Astrocyte of the cerebellum (primary cell): ENCODE results near the gene STAB2.

Source experiments
- DNase-seq: peaks from one replicate; pipeline ENCODE4 v3.0.0-alpha.2; 2011; ENCODE audit warnings: low read depth
- H3K4me3 ChIP-seq: 2 replicates; pipeline ENCODE4 v1.5.1; 2011; ENCODE audit warnings: mild to moderate bottlenecking, low read depth, low read length, moderate library complexity
- in situ Hi-C: cut with HindIII; loops from 2 replicates; pipeline ENCODE4 v1.10.0; 2017; ENCODE audit warnings: low sequenced_read_pairs
- TF ChIP-seq, protein P1 (sequence below): IDR thresholded peaks from 2 replicates; pipeline ENCODE4 v1.5.1; 2012; ENCODE audit warnings: low read length, low read depth, moderate library complexity, mild to moderate bottlenecking; ENCODE audit errors: missing control alignments

Gene STAB2, protein sequence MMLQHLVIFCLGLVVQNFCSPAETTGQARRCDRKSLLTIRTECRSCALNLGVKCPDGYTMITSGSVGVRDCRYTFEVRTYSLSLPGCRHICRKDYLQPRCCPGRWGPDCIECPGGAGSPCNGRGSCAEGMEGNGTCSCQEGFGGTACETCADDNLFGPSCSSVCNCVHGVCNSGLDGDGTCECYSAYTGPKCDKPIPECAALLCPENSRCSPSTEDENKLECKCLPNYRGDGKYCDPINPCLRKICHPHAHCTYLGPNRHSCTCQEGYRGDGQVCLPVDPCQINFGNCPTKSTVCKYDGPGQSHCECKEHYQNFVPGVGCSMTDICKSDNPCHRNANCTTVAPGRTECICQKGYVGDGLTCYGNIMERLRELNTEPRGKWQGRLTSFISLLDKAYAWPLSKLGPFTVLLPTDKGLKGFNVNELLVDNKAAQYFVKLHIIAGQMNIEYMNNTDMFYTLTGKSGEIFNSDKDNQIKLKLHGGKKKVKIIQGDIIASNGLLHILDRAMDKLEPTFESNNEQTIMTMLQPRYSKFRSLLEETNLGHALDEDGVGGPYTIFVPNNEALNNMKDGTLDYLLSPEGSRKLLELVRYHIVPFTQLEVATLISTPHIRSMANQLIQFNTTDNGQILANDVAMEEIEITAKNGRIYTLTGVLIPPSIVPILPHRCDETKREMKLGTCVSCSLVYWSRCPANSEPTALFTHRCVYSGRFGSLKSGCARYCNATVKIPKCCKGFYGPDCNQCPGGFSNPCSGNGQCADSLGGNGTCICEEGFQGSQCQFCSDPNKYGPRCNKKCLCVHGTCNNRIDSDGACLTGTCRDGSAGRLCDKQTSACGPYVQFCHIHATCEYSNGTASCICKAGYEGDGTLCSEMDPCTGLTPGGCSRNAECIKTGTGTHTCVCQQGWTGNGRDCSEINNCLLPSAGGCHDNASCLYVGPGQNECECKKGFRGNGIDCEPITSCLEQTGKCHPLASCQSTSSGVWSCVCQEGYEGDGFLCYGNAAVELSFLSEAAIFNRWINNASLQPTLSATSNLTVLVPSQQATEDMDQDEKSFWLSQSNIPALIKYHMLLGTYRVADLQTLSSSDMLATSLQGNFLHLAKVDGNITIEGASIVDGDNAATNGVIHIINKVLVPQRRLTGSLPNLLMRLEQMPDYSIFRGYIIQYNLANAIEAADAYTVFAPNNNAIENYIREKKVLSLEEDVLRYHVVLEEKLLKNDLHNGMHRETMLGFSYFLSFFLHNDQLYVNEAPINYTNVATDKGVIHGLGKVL (N-terminal part only)

DNA sequence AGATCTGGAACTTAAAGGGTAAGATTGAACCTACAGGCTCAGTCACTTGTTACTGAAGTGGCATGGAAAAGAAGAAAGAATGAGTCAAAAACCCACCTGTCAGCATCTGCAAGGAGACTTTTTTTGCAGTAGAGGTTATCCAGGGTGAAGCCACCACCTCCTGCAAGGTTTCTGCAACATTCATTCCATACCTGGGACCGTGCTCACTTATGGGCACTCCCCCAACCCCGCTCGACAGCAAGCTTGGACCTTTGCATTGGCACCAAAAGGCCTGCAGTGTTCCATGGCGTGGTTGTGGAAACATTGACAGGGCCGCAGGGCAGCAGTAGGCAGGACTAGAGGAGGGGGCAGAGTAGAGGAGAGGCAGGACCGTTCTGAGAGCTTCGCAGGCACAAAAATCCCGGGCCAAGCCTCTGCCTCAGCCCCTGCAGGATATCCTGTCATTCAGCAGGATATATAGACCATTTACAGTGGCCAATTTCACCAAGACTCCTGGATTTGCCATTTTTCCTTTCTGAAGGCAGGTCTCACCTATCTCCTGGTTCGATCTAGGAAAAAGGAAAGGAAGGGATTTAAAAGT lies at the start of gene STAB2:
Gene STAB2, plus strand, starts transcription at position 483 of the 580 bp plus-strand sequence. CDS start 204 bp downstream, outside the sequence.
- TF ChIP-seq, protein P1, sequence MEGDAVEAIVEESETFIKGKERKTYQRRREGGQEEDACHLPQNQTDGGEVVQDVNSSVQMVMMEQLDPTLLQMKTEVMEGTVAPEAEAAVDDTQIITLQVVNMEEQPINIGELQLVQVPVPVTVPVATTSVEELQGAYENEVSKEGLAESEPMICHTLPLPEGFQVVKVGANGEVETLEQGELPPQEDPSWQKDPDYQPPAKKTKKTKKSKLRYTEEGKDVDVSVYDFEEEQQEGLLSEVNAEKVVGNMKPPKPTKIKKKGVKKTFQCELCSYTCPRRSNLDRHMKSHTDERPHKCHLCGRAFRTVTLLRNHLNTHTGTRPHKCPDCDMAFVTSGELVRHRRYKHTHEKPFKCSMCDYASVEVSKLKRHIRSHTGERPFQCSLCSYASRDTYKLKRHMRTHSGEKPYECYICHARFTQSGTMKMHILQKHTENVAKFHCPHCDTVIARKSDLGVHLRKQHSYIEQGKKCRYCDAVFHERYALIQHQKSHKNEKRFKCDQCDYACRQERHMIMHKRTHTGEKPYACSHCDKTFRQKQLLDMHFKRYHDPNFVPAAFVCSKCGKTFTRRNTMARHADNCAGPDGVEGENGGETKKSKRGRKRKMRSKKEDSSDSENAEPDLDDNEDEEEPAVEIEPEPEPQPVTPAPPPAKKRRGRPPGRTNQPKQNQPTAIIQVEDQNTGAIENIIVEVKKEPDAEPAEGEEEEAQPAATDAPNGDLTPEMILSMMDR: no peak
- no peak for DNase-seq
- no peak within 1 kb of the TSS for H3K4me3 ChIP-seq
- in situ Hi-C loops: no loop called here

DNA sequence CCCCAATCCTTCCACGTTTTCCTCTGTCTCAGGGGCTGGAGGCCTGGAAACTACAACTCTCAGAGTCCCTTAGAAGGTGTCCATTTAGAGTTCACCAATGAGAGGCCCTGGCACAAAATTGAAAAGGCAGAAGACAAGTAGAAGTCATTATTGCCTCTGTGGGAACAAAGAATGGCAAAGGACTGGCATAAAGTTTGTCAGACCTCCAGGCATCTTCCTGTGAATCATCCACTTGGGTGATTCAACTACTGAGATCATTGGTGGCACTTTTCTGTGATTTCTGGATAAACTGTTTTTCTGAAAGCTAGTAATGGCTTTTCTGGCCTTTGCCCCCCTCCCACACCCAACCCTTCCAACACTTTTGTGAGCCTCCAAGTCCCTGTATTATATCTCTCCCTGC lies 48.7 kb upstream of the STAB2 start:
- in situ Hi-C loops: no loop called here
- H3K4me3 ChIP-seq: no peak overlapping the region
- DNase-seq: no peak

DNA sequence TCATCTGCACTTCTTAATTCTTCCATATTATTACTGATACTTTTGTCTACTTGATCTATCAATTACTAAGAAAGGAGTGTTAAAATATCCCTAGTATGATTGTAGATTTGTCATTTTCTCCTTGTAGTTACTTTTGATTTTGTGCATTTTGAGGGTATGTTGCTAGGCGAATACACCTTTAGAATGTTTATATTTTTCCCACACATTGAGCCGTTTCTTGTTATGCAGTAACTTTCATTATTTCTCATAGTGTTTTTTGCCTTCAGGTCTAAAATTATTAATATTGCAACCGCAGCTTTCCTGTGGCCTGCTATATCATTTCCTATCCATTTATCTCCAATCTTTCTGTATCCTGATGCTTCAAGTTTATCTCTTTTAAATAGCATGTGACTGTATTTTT lies 46.8 kb upstream of the STAB2 start:
- TF ChIP-seq, protein P1: no peak
- DNase-seq: no peak
- H3K4me3 ChIP-seq: no peak overlapping the region
- in situ Hi-C loops: no loop called here

More for the DNA sequence above, 48.7 kb upstream of the STAB2 start:
- TF ChIP-seq, protein P1: no peak

DNA sequence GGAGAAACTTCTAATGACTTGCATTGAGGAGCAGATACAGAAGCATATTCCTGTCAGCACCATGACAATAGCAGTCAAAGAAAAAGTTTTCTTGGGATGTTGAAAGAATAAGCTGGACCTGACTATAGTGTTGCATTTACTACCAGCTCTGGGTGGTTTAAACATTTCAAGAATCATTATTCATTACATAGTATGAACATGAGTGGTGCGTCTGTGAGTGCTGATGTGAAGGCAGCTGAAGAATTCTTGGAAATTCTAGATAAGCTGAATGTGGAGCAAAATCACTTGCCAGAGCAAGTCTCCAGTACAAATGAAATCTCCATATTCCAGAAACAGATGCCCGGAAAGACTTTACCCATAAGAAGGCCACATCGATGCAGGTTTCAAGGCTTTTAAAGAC lies 45.0 kb upstream of the STAB2 start:
- DNase-seq: no peak
- in situ Hi-C loops: no loop called here
- no peak overlapping the region for H3K4me3 ChIP-seq
- TF ChIP-seq, protein P1: no peak

DNA sequence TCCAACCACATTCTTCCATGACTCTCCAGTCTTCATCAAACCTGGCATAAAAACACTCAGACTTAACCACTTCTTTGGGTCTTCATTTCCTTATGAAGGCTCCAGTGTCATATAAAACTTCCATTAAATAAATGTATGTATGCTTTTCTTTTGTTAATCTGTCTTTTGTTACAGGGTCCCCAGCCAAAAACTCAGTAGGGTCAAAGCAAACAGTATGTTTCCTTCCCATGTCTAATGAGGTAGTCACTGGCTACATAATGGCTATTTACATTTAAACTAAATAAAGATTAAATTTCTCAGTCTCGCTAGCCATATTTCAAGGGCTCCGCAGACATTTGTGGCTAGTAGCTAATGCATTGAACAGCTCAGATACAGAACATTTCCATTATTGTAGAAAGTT lies 40.1 kb upstream of the STAB2 start:
- DNase-seq: no peak
- in situ Hi-C loops: no loop called here

More for the DNA sequence above, 40.1 kb upstream of the STAB2 start:
- TF ChIP-seq, protein P1: no peak
- H3K4me3 ChIP-seq: no peak overlapping the region
